OCI-LY3 (cell line): ENCODE results near the gene ZBTB48.

Source experiments
- H2AFZ ChIP-seq: fragments of 200-600, 300-600 bp; shearing (Covaris generic); 2 replicates; pipeline ENCODE4 v1.6.0; 2014; ENCODE audit warnings: antibody characterized with exemption, low read depth, low read length
- H3K27ac ChIP-seq: fragments of 200-600, 300-600 bp; sonication (generic); 2 replicates; pipeline ENCODE4 v1.5.1; 2014; ENCODE audit warnings: mild to moderate bottlenecking, low read length, moderate library complexity, mixed read lengths
- H3K27me3 ChIP-seq: fragments of 200-600, 300-600 bp; sonication (generic); 2 replicates; pipeline ENCODE4 v1.6.1; 2014; ENCODE audit warnings: low read depth, low read length, mixed read lengths
- H3K36me3 ChIP-seq: fragments of 200-600, 300-600 bp; sonication (generic); replicated peaks from 2 replicates; pipeline ENCODE3; 2014; ENCODE audit warnings: low read depth, low read length, mixed read lengths
- H3K4me1 ChIP-seq: fragments of 300-600, 200-600 bp; sonication (generic); 2 replicates; pipeline ENCODE4 v1.6.1; 2014; ENCODE audit warnings: low read length, mixed read lengths
- H3K4me2 ChIP-seq: fragments of 200-600, 300-600 bp; sonication (generic); 2 replicates; pipeline ENCODE4 v1.6.1; 2014; ENCODE audit warnings: low read length, mixed read lengths
- H3K4me3 ChIP-seq: fragments of 300-600, 200-600 bp; sonication (generic); 2 replicates; pipeline ENCODE4 v1.5.1; 2014; ENCODE audit warnings: antibody characterized with exemption, mild to moderate bottlenecking, low read length, moderate library complexity
- H3K79me2 ChIP-seq: fragments of 300-600, 200-600 bp; shearing (Covaris generic); 2 replicates; pipeline ENCODE4 v1.6.1; 2014; ENCODE audit warnings: mild to moderate bottlenecking, low read length, mixed read lengths
- H3K9ac ChIP-seq: fragments of 300-600, 200-600 bp; shearing (Covaris generic); 2 replicates; pipeline ENCODE4 v1.6.0; 2014; ENCODE audit warnings: mild to moderate bottlenecking, low read length, moderate library complexity
- H3K9me3 ChIP-seq: fragments of 200-600, 300-600 bp; shearing (Covaris generic); 2 replicates; pipeline ENCODE4 v1.6.1; 2014; ENCODE audit warnings: low read length, mixed read lengths; ENCODE audit not compliant: insufficient read depth
- H4K20me1 ChIP-seq: fragments of 200-600, 300-600 bp; sonication (generic); 2 replicates; pipeline ENCODE4 v1.6.1; 2016; ENCODE audit warnings: low read length, mixed read lengths; ENCODE audit not compliant: insufficient read depth
- EZH2phosphoT487 ChIP-seq: fragments of 200-600 bp; shearing (Covaris generic); IDR thresholded peaks from 2 replicates; pipeline ENCODE4 v1.6.1; 2018; ENCODE audit warnings: antibody characterized with exemption, mixed run types, low read depth
- TF ChIP-seq, protein P1 (sequence below): fragments of 200-600, 300-600 bp; sonication (generic); IDR thresholded peaks from 2 replicates; pipeline ENCODE4 v1.5.1; 2014; ENCODE audit warnings: antibody characterized with exemption, low read length, low read depth

The ZBTB48 gene

GRCh38 chr1:6572653-6573383 is 7.0 kb upstream of the ZBTB48 start:
- Histone ChIP-seq H2AFZ (no peak overlapping the region), H3K27ac (no peak overlapping the region), H4K20me1 (no peaks in the 10 kb centered on the region), H3K4me3 (no peak overlapping the region), H3K36me3 (no peaks in the 10 kb centered on the region), H3K9ac (no peak overlapping the region), H3K4me2 (no peak overlapping the region), H3K79me2 (no peaks in the 10 kb centered on the region), H3K9me3 (no peaks in the 10 kb centered on the region), H3K27me3 (no peaks in the 10 kb centered on the region), H3K4me1 (no peaks in the 10 kb centered on the region)
- TF ChIP-seq EZH2phosphoT487: no peak
- TF ChIP-seq, protein P1, sequence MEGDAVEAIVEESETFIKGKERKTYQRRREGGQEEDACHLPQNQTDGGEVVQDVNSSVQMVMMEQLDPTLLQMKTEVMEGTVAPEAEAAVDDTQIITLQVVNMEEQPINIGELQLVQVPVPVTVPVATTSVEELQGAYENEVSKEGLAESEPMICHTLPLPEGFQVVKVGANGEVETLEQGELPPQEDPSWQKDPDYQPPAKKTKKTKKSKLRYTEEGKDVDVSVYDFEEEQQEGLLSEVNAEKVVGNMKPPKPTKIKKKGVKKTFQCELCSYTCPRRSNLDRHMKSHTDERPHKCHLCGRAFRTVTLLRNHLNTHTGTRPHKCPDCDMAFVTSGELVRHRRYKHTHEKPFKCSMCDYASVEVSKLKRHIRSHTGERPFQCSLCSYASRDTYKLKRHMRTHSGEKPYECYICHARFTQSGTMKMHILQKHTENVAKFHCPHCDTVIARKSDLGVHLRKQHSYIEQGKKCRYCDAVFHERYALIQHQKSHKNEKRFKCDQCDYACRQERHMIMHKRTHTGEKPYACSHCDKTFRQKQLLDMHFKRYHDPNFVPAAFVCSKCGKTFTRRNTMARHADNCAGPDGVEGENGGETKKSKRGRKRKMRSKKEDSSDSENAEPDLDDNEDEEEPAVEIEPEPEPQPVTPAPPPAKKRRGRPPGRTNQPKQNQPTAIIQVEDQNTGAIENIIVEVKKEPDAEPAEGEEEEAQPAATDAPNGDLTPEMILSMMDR: no peak

- Histone ChIP-seq H3K4me2 (no peak overlapping the region), H3K27ac (no peak overlapping the region), H4K20me1 (no peaks in the 10 kb centered on the region), H3K9me3 (no peaks in the 10 kb centered on the region), H3K36me3 (no peaks in the 10 kb centered on the region), H3K4me3 (no peak overlapping the region), H3K9ac (no peak overlapping the region), H2AFZ (no peak overlapping the region), H3K4me1 (peaks cover under 1% of the 10 kb centered on the region; the same call in 1 of the 2 replicates), H3K27me3 (no peaks in the 10 kb centered on the region), H3K79me2 (no peaks in the 10 kb centered on the region)
- TF ChIP-seq, protein P1: no peak
- TF ChIP-seq EZH2phosphoT487: no peak
These were observed 5.7 kb upstream of the ZBTB48 start for GRCh38 chr1:6574025-6574620.

DNA sequence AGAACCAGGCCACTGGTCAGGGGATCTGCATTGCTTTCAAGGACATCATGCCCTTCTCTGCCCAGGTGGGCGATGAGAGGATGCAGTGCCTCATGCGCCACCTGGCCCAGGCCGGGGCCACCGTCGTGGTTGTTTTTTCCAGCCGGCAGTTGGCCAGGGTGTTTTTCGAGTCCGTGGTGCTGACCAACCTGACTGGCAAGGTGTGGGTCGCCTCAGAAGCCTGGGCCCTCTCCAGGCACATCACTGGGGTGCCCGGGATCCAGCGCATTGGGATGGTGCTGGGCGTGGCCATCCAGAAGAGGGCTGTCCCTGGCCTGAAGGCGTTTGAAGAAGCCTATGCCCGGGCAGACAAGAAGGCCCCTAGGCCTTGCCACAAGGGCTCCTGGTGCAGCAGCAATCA is 5.0 kb upstream of the ZBTB48 start:
- TF ChIP-seq, protein P1: no peak
- TF ChIP-seq EZH2phosphoT487: no peak

DNA sequence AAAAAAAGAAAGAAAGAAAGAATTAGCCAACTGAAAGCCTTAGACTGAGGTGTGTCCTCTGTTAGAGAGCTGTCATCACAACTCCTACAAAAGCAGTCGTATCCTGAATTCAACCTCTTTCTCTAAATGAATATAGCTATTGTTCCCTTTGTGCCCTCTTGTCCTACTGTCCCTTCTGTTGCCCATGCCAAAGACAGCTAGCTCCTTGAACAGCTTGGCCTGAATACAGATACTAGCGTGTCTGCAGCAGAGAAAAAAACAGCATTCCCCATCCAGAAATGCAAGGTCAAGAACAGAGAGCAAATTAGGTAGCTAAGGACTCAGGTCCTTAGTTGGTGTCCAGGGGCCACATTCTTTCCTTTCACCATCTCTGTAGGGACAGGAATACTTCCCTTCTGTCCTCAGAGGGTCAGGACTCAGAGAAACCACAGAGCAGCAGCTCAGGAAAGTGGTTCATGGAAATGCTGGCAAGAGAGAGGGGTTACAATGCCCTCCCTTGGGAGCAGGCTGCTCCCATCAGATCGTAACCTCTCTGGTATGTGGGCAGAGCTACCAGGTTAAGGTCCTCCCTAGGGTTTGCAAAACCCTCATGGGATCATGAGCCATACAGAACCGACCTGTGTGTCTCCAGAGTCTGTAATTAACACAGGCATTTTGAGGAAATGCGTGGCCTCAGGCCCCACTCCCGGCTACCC is 1.8 kb upstream of the ZBTB48 start:
- Histone ChIP-seq H3K79me2 (peaks cover 19% of the 10 kb centered on the region), H3K9me3 (no peaks in the 10 kb centered on the region), H3K27ac (no peak overlapping the region), H3K9ac (no peak overlapping the region), H3K27me3 (no peaks in the 10 kb centered on the region), H3K4me1 (peaks cover 13% of the 10 kb centered on the region), H3K4me2 (no peak overlapping the region), H3K4me3 (no peak overlapping the region), H3K36me3 (no peaks in the 10 kb centered on the region), H2AFZ (no peak overlapping the region), H4K20me1 (no peaks in the 10 kb centered on the region)
- TF ChIP-seq EZH2phosphoT487: no peak
- TF ChIP-seq, protein P1: no peak

More for the DNA sequence above, 5.0 kb upstream of the ZBTB48 start:
- no peak overlapping the region for H3K4me3 ChIP-seq
- H3K27ac ChIP-seq: no peak overlapping the region
- no peaks in the 10 kb centered on the region for H4K20me1 ChIP-seq
- H3K4me2 ChIP-seq: no peak overlapping the region
- no peak overlapping the region for H3K9ac ChIP-seq
- peaks cover 4% of the 10 kb centered on the region; the same call in 1 of the 2 replicates for H3K4me1 ChIP-seq
- no peak overlapping the region for H2AFZ ChIP-seq
- no peaks in the 10 kb centered on the region for H3K9me3 ChIP-seq
- no peaks in the 10 kb centered on the region for H3K79me2 ChIP-seq
- no peaks in the 10 kb centered on the region for H3K27me3 ChIP-seq
- no peaks in the 10 kb centered on the region for H3K36me3 ChIP-seq
